Stimulated activated CD8-positive, alpha-beta memory T cell treated with anti-CD3 and anti-CD28 coated beads, Interleukin-7, amount 100 ng/mL, for 1 hour (primary cell): ENCODE results near the gene CA5A.
"Not testable (repeated sequence)": the region's sequence is repeated elsewhere in the genome, so short reads cannot be mapped to it uniquely, and the experiment has no call there.

ENCODE experiments used
- DNase-seq, 2 donors: peaks; one replicate each; pipeline ENCODE4 v3.0.0-alpha.2; 2020; ENCODE audit warnings: low read depth in 2 of 2

CA5A gene

GRCh38 chr16:87924041-87924810 lies 12.1 kb downstream of the CA5A start:
- DNase-seq, result no peak

- no peak for DNase-seq
Measured at GRCh38 chr16:87922250-87922871, 14.0 kb downstream of the CA5A start.

GRCh38 chr16:87921236-87921773 lies 15.0 kb downstream of the CA5A start:
- DNase-seq, result no peak

GRCh38 chr16:87919681-87919994 lies 16.7 kb downstream of the CA5A start:
- DNase-seq, result no peak

GRCh38 chr16:87918866-87919680 lies 17.3 kb downstream of the CA5A start:
- DNase-seq, result no peak

GRCh38 chr16:87918338-87918737 lies 18.0 kb downstream of the CA5A start:
- no peak for DNase-seq

- no peak for DNase-seq
Measured at GRCh38 chr16:87917503-87917902, 18.8 kb downstream of the CA5A start.

- DNase-seq, result no peak
Measured at GRCh38 chr16:87914812-87915211, 21.5 kb downstream of the CA5A start.

- not testable (repeated sequence) for DNase-seq
Measured at GRCh38 chr16:87914021-87914725, 22.2 kb downstream of the CA5A start.

- not testable (repeated sequence) for DNase-seq
Measured at GRCh38 chr16:87912691-87913090, 23.6 kb downstream of the CA5A start.

- not testable (repeated sequence) for DNase-seq
Measured at GRCh38 chr16:87911106-87911763, 25.1 kb downstream of the CA5A start.

- DNase-seq, result peak; percentile 66 to 68
Measured at GRCh38 chr16:87909203-87909935, 27.0 kb downstream of the CA5A start.

GRCh38 chr16:87908101-87908500 lies 28.2 kb downstream of the CA5A start:
- not testable (repeated sequence) for DNase-seq

GRCh38 chr16:87905521-87905920 lies 30.8 kb downstream of the CA5A start:
- DNase-seq, result not testable (repeated sequence)

GRCh38 chr16:87904963-87905362 lies 31.4 kb downstream of the CA5A start:
- DNase-seq, result not testable (repeated sequence)

GRCh38 chr16:87900489-87900888 lies 35.8 kb downstream of the CA5A start:
- not testable (repeated sequence) for DNase-seq

- peak; percentile 23 to 36 for DNase-seq
Measured at GRCh38 chr16:87897521-87898505, 38.5 kb downstream of the CA5A start.

GRCh38 chr16:87896924-87897520 lies 39.3 kb downstream of the CA5A start:
- DNase-seq, result not testable (repeated sequence)
